IMR-90 (cell line): ENCODE measurements around the gene SYTL1. TPM values are rescaled to one million over a fixed set of nuclear protein-coding genes. Genes with fewer than 3 reads are reported as not detected.

Experiments used
- ATAC-seq: fragments of 200-7000 bp; cut with Tn5 transposase; 2 replicates; pipeline ENCODE4 v1.9.1; 2020; ENCODE audit warnings: low read depth, mild to moderate bottlenecking, moderate library complexity
- BruUV-seq: library from RNA; stranded (reverse); fragments of 400-500 nt; replicated peaks from 2 replicates; lab custom pipeline; 2021; lab: Mats Ljungman, UMichigan
- CTCF ChIA-PET: fragments of 300-600 bp; formaldehyde crosslinking; extraction: SDS; loops from one replicate; lab custom pipeline; 2021; ENCODE audit warnings: antibody characterized with exemption; lab: Yijun Ruan, JAX
- POLR2A ChIA-PET: fragments of 300-600 bp; sonication (Branson Sonifier 250); formaldehyde crosslinking; loops from one replicate; lab custom pipeline; 2022; ENCODE audit warnings: antibody characterized with exemption; ENCODE audit not compliant: unreplicated experiment; lab: Charles Lee
- DNase-seq: peaks from one replicate; pipeline ENCODE4 v3.0.0; 2013
- H2AFZ ChIP-seq: replicated peaks from 2 replicates; pipeline ENCODE3; 2013; ENCODE audit warnings: low read length, mild to moderate bottlenecking; ENCODE audit not compliant: poor library complexity
- H2AK5ac ChIP-seq: 2 replicates; pipeline ENCODE4 v1.6.1; 2013; ENCODE audit warnings: low read depth, low read length, inconsistent platforms
- H2AK9ac ChIP-seq: replicated peaks from 2 replicates; pipeline ENCODE3; 2013; ENCODE audit warnings: mild to moderate bottlenecking, low read depth, low read length, moderate library complexity; ENCODE audit not compliant: poor library complexity
- H2BK120ac ChIP-seq: 2 replicates; pipeline ENCODE4 v1.6.1; 2013; ENCODE audit warnings: low read depth, low read length, inconsistent platforms
- H2BK15ac ChIP-seq: 3 replicates; pipeline ENCODE4 v1.6.1; 2013; ENCODE audit warnings: low read depth, low read length, inconsistent platforms
- H2BK20ac ChIP-seq: 2 replicates; pipeline ENCODE4 v1.6.1; 2013; ENCODE audit warnings: low read depth, mild to moderate bottlenecking, inconsistent platforms, low read length, moderate library complexity
- H2BK5ac ChIP-seq: 2 replicates; pipeline ENCODE4 v1.6.1; 2013; ENCODE audit warnings: mild to moderate bottlenecking, low read depth, low read length, inconsistent platforms; ENCODE audit not compliant: poor library complexity, severe bottlenecking
- H3K14ac ChIP-seq: replicated peaks from 2 replicates; pipeline ENCODE4 v1.6.1; 2013; ENCODE audit warnings: low read depth, low read length, inconsistent platforms
- H3K18ac ChIP-seq: 2 replicates; pipeline ENCODE4 v1.6.1; 2013; ENCODE audit warnings: low read depth, low read length, control low read depth
- H3K23ac ChIP-seq: 2 replicates; pipeline ENCODE4 v1.6.1; 2013; ENCODE audit warnings: low read depth, low read length, inconsistent platforms
- H3K27ac ChIP-seq: 2 replicates; pipeline ENCODE4 v1.5.1; 2013; ENCODE audit warnings: mild to moderate bottlenecking, control low read depth, low read length; ENCODE audit not compliant: insufficient read depth
- H3K27me3 ChIP-seq: 2 replicates; pipeline ENCODE4 v1.6.1; 2013; ENCODE audit warnings: low read length; ENCODE audit not compliant: control insufficient read depth, insufficient read depth
- H3K36me3 ChIP-seq: 2 replicates; pipeline ENCODE4 v1.6.1; 2013; ENCODE audit warnings: low read length, mixed read lengths; ENCODE audit not compliant: control insufficient read depth, insufficient read depth
- H3K4ac ChIP-seq: 2 replicates; pipeline ENCODE4 v1.6.1; 2013; ENCODE audit warnings: low read depth, low read length, inconsistent platforms
- H3K4me1 ChIP-seq: 2 replicates; pipeline ENCODE4 v1.6.1; 2013; ENCODE audit warnings: low read length, mixed read lengths; ENCODE audit not compliant: control insufficient read depth, insufficient read depth
- H3K4me2 ChIP-seq: 2 replicates; pipeline ENCODE4 v1.6.1; 2013; ENCODE audit warnings: low read depth, mild to moderate bottlenecking, control low read depth, low read length, moderate library complexity
- H3K4me3 ChIP-seq: 2 replicates; pipeline ENCODE4 v1.5.1; 2013; ENCODE audit warnings: low read depth, mild to moderate bottlenecking, control low read depth, low read length, moderate library complexity; ENCODE audit not compliant: insufficient read depth
- H3K56ac ChIP-seq: 2 replicates; pipeline ENCODE4 v1.6.1; 2013; ENCODE audit warnings: low read length, inconsistent platforms; ENCODE audit not compliant: insufficient read depth; ENCODE audit errors: extremely low read depth
- H3K79me1 ChIP-seq, 2 experiments: 2 replicates each; pipeline ENCODE4 v1.6.1; 2013; ENCODE audit warnings: low read length in 2 of 2, inconsistent platforms in 1 of 2, low read depth in 1 of 2
- H3K9ac ChIP-seq: 2 replicates; pipeline ENCODE4 v1.6.1; 2013; ENCODE audit warnings: low read depth, low read length, control low read depth
- H3K9me1 ChIP-seq: 2 replicates; pipeline ENCODE4 v1.6.1; 2013; ENCODE audit warnings: low read length, inconsistent platforms; ENCODE audit not compliant: insufficient read depth
- H3K9me3 ChIP-seq: 2 replicates; pipeline ENCODE4 v1.6.1; 2013; ENCODE audit warnings: low read length; ENCODE audit not compliant: control insufficient read depth, insufficient read depth
- H4K20me1 ChIP-seq: 2 replicates; pipeline ENCODE4 v1.6.1; 2013; ENCODE audit warnings: low read length, inconsistent platforms; ENCODE audit not compliant: insufficient read depth
- H4K5ac ChIP-seq: 2 replicates; pipeline ENCODE4 v1.6.1; 2013; ENCODE audit warnings: mild to moderate bottlenecking, low read depth, low read length, control low read depth
- H4K8ac ChIP-seq, 2 experiments: 2 replicates each; pipeline ENCODE4 v1.6.1; 2013; ENCODE audit warnings: low read depth in 2 of 2, low read length in 2 of 2, control low read depth in 1 of 2, inconsistent platforms in 1 of 2
- H4K91ac ChIP-seq: 2 replicates; pipeline ENCODE4 v1.6.1; 2013; ENCODE audit warnings: low read depth, low read length, inconsistent platforms; ENCODE audit not compliant: insufficient read depth
- BHLHE40 ChIP-seq: fragments of 150-350 bp; IDR thresholded peaks from 2 replicates; pipeline ENCODE4 v1.6.1; 2016; ENCODE audit warnings: mild to moderate bottlenecking, low read depth, low read length
- CEBPB ChIP-seq: IDR thresholded peaks from 2 replicates; pipeline ENCODE4 v1.6.1; 2012; ENCODE audit warnings: low read depth, low read length, improper control_type of control experiment
- CHD1 ChIP-seq: IDR thresholded peaks from 2 replicates; pipeline ENCODE4 v1.6.1; 2012; ENCODE audit warnings: low read depth, low read length, improper control_type of control experiment
- ELK1 ChIP-seq: fragments of 150-350 bp; IDR thresholded peaks from 2 replicates; pipeline ENCODE4 v1.6.1; 2016; ENCODE audit warnings: low read depth, mild to moderate bottlenecking, low read length, moderate library complexity, borderline replicate concordance
- FOS ChIP-seq: fragments of 150-350 bp; IDR thresholded peaks from 2 replicates; pipeline ENCODE4 v1.6.1; 2016; ENCODE audit warnings: low read depth, low read length
- MAFK ChIP-seq: IDR thresholded peaks from 2 replicates; pipeline ENCODE4 v1.6.1; 2012; ENCODE audit warnings: low read depth, low read length, improper control_type of control experiment
- MAZ ChIP-seq: IDR thresholded peaks from 2 replicates; pipeline ENCODE4 v1.6.1; 2012; ENCODE audit warnings: low read depth, mild to moderate bottlenecking, low read length, improper control_type of control experiment, moderate library complexity, borderline replicate concordance
- MXI1 ChIP-seq: IDR thresholded peaks from 2 replicates; pipeline ENCODE4 v1.6.1; 2012; ENCODE audit warnings: low read depth, mild to moderate bottlenecking, low read length, moderate library complexity, borderline replicate concordance
- NFE2L2 ChIP-seq: fragments of 150-350 bp; IDR thresholded peaks from 2 replicates; pipeline ENCODE4 v1.6.1; 2016; ENCODE audit warnings: low read depth, mild to moderate bottlenecking, low read length
- RAD21 ChIP-seq: IDR thresholded peaks from 2 replicates; pipeline ENCODE4 v1.6.1; 2012; ENCODE audit warnings: low read length, improper control_type of control experiment
- RFX5 ChIP-seq: IDR thresholded peaks from 2 replicates; pipeline ENCODE4 v1.8.0; 2012; ENCODE audit warnings: low read depth, mild to moderate bottlenecking, low read length, moderate library complexity
- SMC3 ChIP-seq: fragments of 150-350 bp; IDR thresholded peaks from 2 replicates; pipeline ENCODE4 v1.6.1; 2016; ENCODE audit warnings: low read depth, mild to moderate bottlenecking, antibody characterized with exemption, low read length, moderate library complexity
- USF2 ChIP-seq: fragments of 150-350 bp; IDR thresholded peaks from 2 replicates; pipeline ENCODE4 v1.6.1; 2017; ENCODE audit warnings: mild to moderate bottlenecking, antibody characterized with exemption, low read length, low read depth
- WGBS, 2 experiments: methylation state at CpG; one replicate each; pipeline versions ENCODE4 v1.1.5 to v1.1.7; 2013; ENCODE audit warnings: missing lambda C conversion rate in 2 of 2; ENCODE audit not compliant: insufficient read length in 1 of 2; ENCODE audit errors: extremely low coverage in 2 of 2; 5-methylcytosine and 5-hydroxymethylcytosine counted together
- dilution Hi-C: fragments of 300-500 bp; cut with HindIII; formaldehyde crosslinking; loops from one replicate; pipeline ENCODE4 v1.14.3; 2018; ENCODE audit warnings: low sequenced_read_pairs; ENCODE audit not compliant: unreplicated experiment
- in situ Hi-C: fragments of 300-500 bp; cut with MboI; formaldehyde crosslinking; loops from 3 replicates; pipeline ENCODE4 v1.14.3; 2019; ENCODE audit warnings: low sequenced_read_pairs, inconsistent platforms, mixed read lengths
- intact Hi-C: fragments of 100-400 bp; cut with micrococcal nuclease; formaldehyde crosslinking; loops from 2 replicates; pipeline ENCODE4 v1.10.0; 2022
- polyA plus RNA-seq, 3 experiments: library from polyadenylated mRNA; depleted of rRNA; stranded (reverse); fragments of >200 nt; gene quantifications; 2 replicates each; pipeline ENCODE4 v1.2.3, GENCODE V29; 2012; ENCODE audit warnings: low replicate concordance in 1 of 3
- total RNA-seq: library from RNA; depleted of rRNA; stranded (reverse); fragments of >200 nt; gene quantifications from 2 replicates; pipeline ENCODE4 v1.2.3, GENCODE V29; 2012
- TF ChIP-seq, protein P1 (sequence below): conservative IDR thresholded peaks from 2 replicates; pipeline ENCODE4 v1.5.1; 2012; ENCODE audit warnings: mild to moderate bottlenecking, low read depth, low read length, improper control_type of control experiment

The SYTL1 gene
- total and polyA plus RNA-seq, 2 of the 4 experiments (the other 2 are of a cell fraction): 0.18 to 1.0 TPM

GRCh38 chr1:27296773-27297291 lies 45.0 kb upstream of the SYTL1 start:
- ChIA-PET CTCF (interaction anchor here (0.6 to 7.1 kb wide), 13 partner anchors 11 to 1394 kb away, joined by 3 to 79 read pairs (median 3); partner anchors contain the start of gene MAP3K6), POLR2A (no interaction called here)
- Histone ChIP-seq H3K4me3 (no peak overlapping the region), H3K27me3 (no peaks in the 10 kb centered on the region), H3K79me1 (peaks cover 0 to 19% of the 10 kb centered on the region in 2 experiments; a peak in 2 of 4 replicates), H2BK120ac (no peak overlapping the region; the same call in 1 of the 2 replicates), H3K9me1 (peaks cover 19% of the 10 kb centered on the region), H3K9me3 (no peaks in the 10 kb centered on the region), H3K23ac (no peak overlapping the region), H3K9ac (no peak overlapping the region), H3K36me3 (peaks cover 18% of the 10 kb centered on the region), H3K14ac (peak overlapping the region; percentile 43; the same call in 1 of the 2 replicates), H4K20me1 (0 out of 2 replicates have a peak, but pooled peaks cover 4% of the 10 kb centered on the region), H3K4ac (peak overlapping the region; percentile 72), H2BK15ac (peak overlapping the region; percentile 29; the same call in 1 of the 3 replicates), H4K8ac (peak overlapping the region; percentile 2 to 78; a peak in 1 of 4 replicates), H3K18ac (no peak overlapping the region), H3K27ac (peak overlapping the region; percentile 4; the same call in 1 of the 2 replicates), H2BK20ac (0 out of 2 replicates have a peak overlapping the region, but pooled peaks have one; percentile 54), H2BK5ac (no peak overlapping the region), H2AK5ac (peak overlapping the region; percentile 95), H2AK9ac (no peak overlapping the region), H4K5ac (peak overlapping the region; percentile 11; the same call in 1 of the 2 replicates), H3K56ac (no peak overlapping the region), H2AFZ (peak overlapping the region; percentile 79), H3K4me1 (peaks cover 27% of the 10 kb centered on the region), H3K4me2 (no peak overlapping the region), H4K91ac (peak overlapping the region; percentile 71; the same call in 1 of the 2 replicates)
- in situ Hi-C loops (no loop called here), intact Hi-C loops (loop anchor here (5.0 kb wide), 1 partner anchor 260 kb away; no protein-coding TSS in a partner anchor), dilution Hi-C loops (no loop called here)
- no TSS peak for BruUV-seq
- WGBS, 2 experiments: 0% methylated on average over 4 of the region's 10 CpGs; no CpG with 5 or more reads in 1 of the 2 experiments
- ATAC-seq: peak; percentile 16; the same call in 1 of the 2 replicates
- peak; percentile 54 for DNase-seq
- no peak for TF ChIP-seq CHD1
- peak; percentile 62 for TF ChIP-seq RAD21
- no peak for TF ChIP-seq FOS
- no peak for TF ChIP-seq BHLHE40
- TF ChIP-seq, protein P1, sequence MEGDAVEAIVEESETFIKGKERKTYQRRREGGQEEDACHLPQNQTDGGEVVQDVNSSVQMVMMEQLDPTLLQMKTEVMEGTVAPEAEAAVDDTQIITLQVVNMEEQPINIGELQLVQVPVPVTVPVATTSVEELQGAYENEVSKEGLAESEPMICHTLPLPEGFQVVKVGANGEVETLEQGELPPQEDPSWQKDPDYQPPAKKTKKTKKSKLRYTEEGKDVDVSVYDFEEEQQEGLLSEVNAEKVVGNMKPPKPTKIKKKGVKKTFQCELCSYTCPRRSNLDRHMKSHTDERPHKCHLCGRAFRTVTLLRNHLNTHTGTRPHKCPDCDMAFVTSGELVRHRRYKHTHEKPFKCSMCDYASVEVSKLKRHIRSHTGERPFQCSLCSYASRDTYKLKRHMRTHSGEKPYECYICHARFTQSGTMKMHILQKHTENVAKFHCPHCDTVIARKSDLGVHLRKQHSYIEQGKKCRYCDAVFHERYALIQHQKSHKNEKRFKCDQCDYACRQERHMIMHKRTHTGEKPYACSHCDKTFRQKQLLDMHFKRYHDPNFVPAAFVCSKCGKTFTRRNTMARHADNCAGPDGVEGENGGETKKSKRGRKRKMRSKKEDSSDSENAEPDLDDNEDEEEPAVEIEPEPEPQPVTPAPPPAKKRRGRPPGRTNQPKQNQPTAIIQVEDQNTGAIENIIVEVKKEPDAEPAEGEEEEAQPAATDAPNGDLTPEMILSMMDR: peak; percentile 71
- no peak for TF ChIP-seq MAFK
- no peak for TF ChIP-seq USF2
- TF ChIP-seq MAZ: 0 out of 2 replicates have a peak, but pooled peaks have one; percentile 14
- TF ChIP-seq MXI1: no peak
- TF ChIP-seq RFX5: no peak
- no peak for TF ChIP-seq ELK1
- TF ChIP-seq SMC3: peak; percentile 62
- TF ChIP-seq CEBPB: no peak
- no peak for TF ChIP-seq NFE2L2
